Measurements from ENCODE around the gene SERPINB1. TPM values are rescaled to one million over a fixed set of nuclear protein-coding genes. Genes with fewer than 3 reads are reported as not detected.
A peak's percentile ranks its signal among the peaks of the same experiment; 100 is the strongest.
"Not testable (repeated sequence)": the region's sequence is repeated elsewhere in the genome, so short reads cannot be mapped to it uniquely, and the experiment has no call there.

The SERPINB1 gene
- total RNA-seq, result 10 to 100 TPM; 62.8 to 72.8 TPM

DNA sequence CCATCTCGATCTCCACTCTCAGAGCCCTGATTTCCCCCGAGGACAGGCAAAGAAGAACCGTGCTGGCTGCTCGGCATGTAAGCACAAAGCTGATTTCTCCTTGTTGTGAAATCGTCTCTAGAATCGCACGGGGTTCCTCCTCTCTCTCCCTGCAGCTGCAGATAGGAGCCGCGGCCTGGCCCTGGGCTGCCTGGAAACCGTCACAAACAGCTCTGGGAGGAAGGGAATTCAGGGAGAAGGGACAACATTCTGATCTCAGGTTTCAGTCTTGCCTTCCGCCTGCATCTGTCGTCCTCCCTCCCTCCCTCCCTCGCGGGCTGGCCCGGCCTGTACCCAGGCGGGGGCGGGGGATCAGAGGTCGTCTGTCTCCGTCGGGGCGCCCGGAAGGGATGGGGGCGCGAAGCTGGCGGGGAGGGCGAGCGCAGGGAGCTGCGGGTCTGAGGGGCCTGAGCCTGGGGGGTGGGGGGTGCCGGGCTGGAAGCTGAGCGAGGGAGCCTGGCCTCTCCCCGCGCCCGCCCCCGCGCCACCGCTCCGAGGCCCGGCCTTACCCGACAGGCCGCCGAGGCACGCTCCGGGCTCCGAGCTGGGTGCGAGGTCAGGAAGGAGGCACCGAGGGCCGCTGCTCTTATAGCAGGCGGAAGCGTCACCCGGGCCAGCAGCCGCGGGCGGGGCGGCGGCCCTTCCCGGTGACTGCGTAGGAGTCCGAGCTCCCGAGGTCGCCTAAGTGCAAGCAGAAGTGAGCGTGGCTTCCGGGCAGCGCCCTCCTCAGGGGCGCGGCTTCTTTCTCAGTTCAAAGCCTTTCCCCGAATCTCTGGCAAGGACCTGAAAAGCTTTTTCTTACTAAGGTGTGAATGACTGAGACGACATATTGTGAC lies at the start of gene SERPINB1:
Gene SERPINB1 (minus strand): TSS at position 600 of the 875 bp plus-strand sequence. CDS start 1,277 bp downstream, outside the sequence.
- ChIA-PET CTCF (interaction anchor here (0.7 to 3.1 kb wide), 16 partner anchors 9 to 160 kb away, joined by 3 to 12 read pairs (median 4); partner anchors contain the start of genes SERPINB9 and WRNIP1), POLR2A (interaction anchor here (0.9 to 1.8 kb wide), 6 partner anchors 23 to 148 kb away, joined by 3 to 11 read pairs (median 5); no protein-coding TSS in a partner anchor)
- H3K4me3 Mint-ChIP-seq, result peak within 1 kb of the TSS; percentile 86
- peaks cover 38% of the 10 kb centered on the region for H3K36me3 Mint-ChIP-seq (ENCODE audit: low read depth)
- peaks cover 68% of the 10 kb centered on the region for H3K4me1 Mint-ChIP-seq
- DNase-seq, result peak; percentile 77
- H3K9me3 Mint-ChIP-seq, result no peaks in the 10 kb centered on the region
- H3K27ac Mint-ChIP-seq, result peak within 1 kb of the TSS; percentile 91
- no peaks in the 10 kb centered on the region for H3K27me3 Mint-ChIP-seq

GRCh38 chr6:2890976-2891767 lies 49.5 kb upstream of the SERPINB1 start:
- Mint-ChIP-seq H3K4me3 (peak overlapping the region; percentile 69), H3K4me1 (peaks cover 59% of the 10 kb centered on the region), H3K9me3 (no peaks in the 10 kb centered on the region), H3K36me3 (ENCODE audit: low read depth) (peaks cover 78% of the 10 kb centered on the region), H3K27ac (peak overlapping the region; percentile 61), H3K27me3 (no peaks in the 10 kb centered on the region)
- ChIA-PET POLR2A (interaction anchor here (0.6 to 1.1 kb wide), 2 partner anchors 9 to 22 kb away, joined by 3 to 4 read pairs; no protein-coding TSS in a partner anchor), CTCF (interaction anchor here (0.7 to 1.5 kb wide), 4 partner anchors 9 to 14 kb away, joined by 3 to 8 read pairs (median 5); no protein-coding TSS in a partner anchor)
- no peak for DNase-seq

GRCh38 chr6:2885967-2886735 lies 44.5 kb upstream of the SERPINB1 start:
- Mint-ChIP-seq H3K36me3 (ENCODE audit: low read depth) (peaks cover 73% of the 10 kb centered on the region), H3K9me3 (peaks cover 6% of the 10 kb centered on the region), H3K27ac (peak overlapping the region; percentile 27), H3K4me3 (no peak overlapping the region), H3K4me1 (peaks cover 51% of the 10 kb centered on the region), H3K27me3 (no peaks in the 10 kb centered on the region)
- DNase-seq, result no peak
- CTCF ChIA-PET, result no interaction called here
- POLR2A ChIA-PET, result no interaction called here

- H3K4me3 Mint-ChIP-seq, result no peak overlapping the region
- no peaks in the 10 kb centered on the region for H3K27me3 Mint-ChIP-seq
- H3K9me3 Mint-ChIP-seq, result peaks cover 10% of the 10 kb centered on the region
- peaks cover 70% of the 10 kb centered on the region for H3K36me3 Mint-ChIP-seq (ENCODE audit: low read depth)
- POLR2A ChIA-PET, result no interaction called here
- DNase-seq, result no peak
- H3K27ac Mint-ChIP-seq, result no peak overlapping the region
- H3K4me1 Mint-ChIP-seq, result peaks cover 52% of the 10 kb centered on the region
- CTCF ChIA-PET, result no interaction called here
Observed at GRCh38 chr6:2884804-2885203, 43.1 kb upstream of the SERPINB1 start.

DNA sequence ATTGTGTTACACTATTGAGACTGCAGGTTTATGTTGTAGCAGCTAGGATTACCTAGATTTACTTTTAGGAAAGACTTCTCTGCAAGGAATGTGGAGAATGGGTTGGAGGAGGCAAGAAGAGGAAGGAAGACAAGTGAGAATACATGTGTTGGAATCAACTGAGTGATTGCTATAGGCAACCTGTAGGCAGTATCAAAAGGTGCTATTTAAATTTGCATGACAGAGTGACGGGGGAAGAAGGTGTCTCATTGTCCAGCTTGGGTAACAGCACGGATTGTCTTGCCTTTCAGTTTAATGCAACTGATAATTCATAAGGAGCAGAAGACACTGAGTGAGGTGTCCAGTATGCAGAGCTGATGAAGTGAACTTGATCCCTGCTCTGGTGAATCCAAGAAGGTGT lies 42.0 kb upstream of the SERPINB1 start:
- Mint-ChIP-seq H3K4me1 (peaks cover 60% of the 10 kb centered on the region), H3K9me3 (peaks cover 11% of the 10 kb centered on the region), H3K36me3 (ENCODE audit: low read depth) (peaks cover 68% of the 10 kb centered on the region), H3K27me3 (no peaks in the 10 kb centered on the region), H3K4me3 (no peak overlapping the region), H3K27ac (peak overlapping the region; percentile 51)
- no peak for DNase-seq
- ChIA-PET POLR2A (no interaction called here), CTCF (interaction anchor here (0.8 kb wide), 1 partner anchor 13 kb away, joined by 3 read pairs; no protein-coding TSS in a partner anchor)

- Mint-ChIP-seq H3K36me3 (ENCODE audit: low read depth) (peaks cover 66% of the 10 kb centered on the region), H3K4me1 (peaks cover 78% of the 10 kb centered on the region), H3K4me3 (peak overlapping the region; percentile 72), H3K9me3 (peaks cover 13% of the 10 kb centered on the region), H3K27ac (peak overlapping the region; percentile 84), H3K27me3 (no peaks in the 10 kb centered on the region)
- ChIA-PET POLR2A (no interaction called here), CTCF (interaction anchor here (0.8 to 2.6 kb wide), 5 partner anchors 10 to 41 kb away, joined by 3 to 8 read pairs (median 5); no protein-coding TSS in a partner anchor)
- no peak for DNase-seq
Observed at GRCh38 chr6:2881423-2881822, 39.8 kb upstream of the SERPINB1 start.

DNA sequence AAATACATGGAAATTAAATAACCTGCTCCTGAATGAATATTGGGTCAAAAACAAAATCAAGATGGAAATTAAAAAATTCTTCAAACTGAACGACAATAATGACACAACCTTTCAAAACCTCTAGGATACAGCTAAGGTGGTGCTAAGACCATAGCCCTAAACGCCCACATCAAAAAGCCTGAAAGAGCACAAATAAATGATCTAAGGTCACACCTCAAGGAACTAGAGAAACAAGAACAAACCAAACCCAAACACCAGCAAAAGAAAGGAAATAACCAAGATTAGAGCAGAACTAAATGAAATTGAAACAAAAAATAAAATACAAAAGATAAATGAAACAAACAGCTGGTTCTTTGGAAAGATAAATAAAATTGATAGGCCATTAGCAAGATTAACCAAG lies 38.5 kb upstream of the SERPINB1 start:
- H3K27me3 Mint-ChIP-seq, POLR2A ChIA-PET: not testable (repeated sequence)
- Mint-ChIP-seq H3K4me3 (peak overlapping the region; percentile 72), H3K9me3 (peaks cover 13% of the 10 kb centered on the region), H3K27ac (peak overlapping the region; percentile 84), H3K4me1 (peaks cover 74% of the 10 kb centered on the region), H3K36me3 (ENCODE audit: low read depth) (peaks cover 55% of the 10 kb centered on the region)
- CTCF ChIA-PET, result interaction anchor here (1.2 to 2.6 kb wide), 6 partner anchors 8 to 40 kb away, joined by 3 to 8 read pairs (median 4); no protein-coding TSS in a partner anchor
- peak; percentile 64 for DNase-seq

DNA sequence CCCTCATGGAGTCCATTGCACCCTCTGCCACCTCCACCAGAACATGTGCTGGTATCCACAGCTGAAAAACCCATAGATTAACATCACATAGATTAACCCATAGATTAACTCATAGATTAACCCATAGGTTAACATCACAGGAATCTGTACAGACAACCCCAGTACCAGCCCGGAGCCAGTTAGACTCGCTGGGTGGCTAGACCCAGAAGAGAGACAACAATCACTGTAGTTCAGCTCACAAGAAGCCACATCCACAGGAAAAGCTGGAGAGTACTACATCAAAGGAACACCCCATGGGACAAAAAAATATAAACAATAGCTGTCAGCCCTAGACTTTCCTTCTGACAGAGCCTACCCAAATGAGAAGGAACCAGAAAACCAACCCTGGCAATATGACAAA lies 36.3 kb upstream of the SERPINB1 start:
- no peaks in the 10 kb centered on the region for H3K27me3 Mint-ChIP-seq
- H3K9me3 Mint-ChIP-seq, result peaks cover 14% of the 10 kb centered on the region
- H3K4me3 Mint-ChIP-seq, result peak overlapping the region; percentile 48
- H3K27ac Mint-ChIP-seq, result peak overlapping the region; percentile 87
- H3K36me3 Mint-ChIP-seq (ENCODE audit: low read depth), result peaks cover 50% of the 10 kb centered on the region
- peak; percentile 60 for DNase-seq
- ChIA-PET CTCF (interaction anchor here (1.3 to 2.9 kb wide), 7 partner anchors 10 to 87 kb away, joined by 3 to 17 read pairs (median 6); partner anchors contain the start of gene SERPINB1), POLR2A (interaction anchor here (1.6 kb wide), 1 partner anchor 9 kb away, joined by 4 read pairs; no protein-coding TSS in a partner anchor)
- peaks cover 85% of the 10 kb centered on the region for H3K4me1 Mint-ChIP-seq

DNA sequence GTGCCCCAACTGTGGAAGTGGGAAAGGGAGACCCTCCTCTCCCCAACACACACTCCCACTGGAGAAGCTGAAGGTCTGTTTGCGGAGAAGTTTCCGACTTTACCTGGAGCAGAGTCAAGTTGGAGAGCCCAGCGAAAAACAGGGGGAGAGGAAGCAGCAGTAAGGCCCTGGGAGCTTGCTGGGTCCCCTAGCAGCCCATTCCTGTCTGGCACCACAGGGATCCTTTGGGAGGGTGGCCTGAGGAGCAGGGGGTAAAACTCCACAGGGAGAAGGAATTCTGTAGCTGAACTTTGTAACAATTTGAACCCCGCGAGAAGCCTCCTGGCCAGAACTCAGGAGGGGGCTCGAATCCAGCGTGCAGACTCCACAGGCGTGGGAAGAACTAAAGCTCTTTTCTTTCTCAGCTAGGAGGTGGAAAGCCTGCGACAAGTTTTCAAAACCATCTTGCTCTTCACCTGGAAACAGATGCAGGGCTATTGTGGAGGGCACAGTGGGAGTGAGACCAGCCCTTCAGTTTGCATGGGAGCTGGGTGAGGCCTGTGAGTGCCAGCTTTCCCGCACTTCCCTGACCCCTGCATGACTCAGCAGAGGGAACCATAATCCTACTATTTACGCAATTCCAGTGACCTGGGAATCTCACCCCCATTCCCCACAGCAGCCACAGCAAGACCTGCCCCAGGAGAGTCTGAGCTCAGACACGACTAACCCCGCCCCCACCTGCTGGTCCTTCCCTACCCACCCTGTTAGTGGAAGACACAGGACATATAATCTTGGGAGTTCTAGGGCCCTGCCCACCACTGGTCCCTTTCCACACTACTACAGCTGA lies 35.6 kb upstream of the SERPINB1 start:
- H3K4me1 Mint-ChIP-seq, result peaks cover 85% of the 10 kb centered on the region
- H3K9me3 Mint-ChIP-seq, result peaks cover 18% of the 10 kb centered on the region
- H3K4me3 Mint-ChIP-seq, result peak overlapping the region; percentile 75
- ChIA-PET POLR2A (interaction anchor here (1.6 kb wide), 1 partner anchor 8 kb away, joined by 4 read pairs; no protein-coding TSS in a partner anchor), CTCF (interaction anchor here (0.9 to 2.9 kb wide), 10 partner anchors 9 to 86 kb away, joined by 3 to 17 read pairs (median 6); partner anchors contain the start of gene SERPINB1)
- no peak for DNase-seq
- peaks cover 50% of the 10 kb centered on the region for H3K36me3 Mint-ChIP-seq (ENCODE audit: low read depth)
- H3K27ac Mint-ChIP-seq, result peak overlapping the region; percentile 96
- H3K27me3 Mint-ChIP-seq, result no peaks in the 10 kb centered on the region

DNA sequence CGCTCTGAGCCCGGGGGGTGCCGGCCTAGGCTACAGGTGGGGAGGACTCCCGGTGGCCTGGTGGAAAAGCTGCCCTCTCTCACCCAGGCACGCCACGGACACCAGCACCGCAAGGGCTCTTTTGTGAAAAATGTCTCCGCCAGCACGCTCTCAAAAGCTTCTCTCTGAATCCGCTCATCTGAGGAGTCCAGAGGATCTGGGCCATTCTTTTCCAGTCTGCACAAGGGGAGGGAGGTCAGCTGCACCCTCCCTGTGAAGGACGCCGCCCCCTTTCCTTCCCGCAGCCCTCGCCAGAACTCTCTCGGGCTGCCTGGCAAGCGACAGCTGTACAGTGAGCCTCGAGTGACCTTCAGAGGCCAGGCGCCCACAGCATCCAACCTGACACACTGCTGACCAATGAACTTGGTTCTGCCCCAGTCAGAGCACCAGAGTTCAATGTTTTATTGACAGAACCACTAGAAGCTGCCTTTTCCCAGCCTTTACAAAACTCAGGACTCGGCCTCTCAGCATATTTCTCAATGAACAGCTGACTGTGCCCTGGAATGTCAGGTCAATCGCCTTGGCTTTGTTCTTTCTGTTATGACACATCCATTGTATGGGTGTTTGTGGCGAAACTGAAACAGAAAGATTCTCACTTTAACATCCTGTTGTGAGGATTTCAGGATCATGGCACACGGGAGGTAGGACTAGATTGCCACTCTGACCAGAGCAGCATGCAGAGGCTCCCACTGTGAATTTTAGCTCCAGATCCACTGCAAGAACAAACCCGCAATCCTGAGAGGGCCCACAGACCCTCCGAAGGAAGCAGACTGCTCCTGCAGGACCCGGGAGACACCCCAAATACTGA lies 34.8 kb upstream of the SERPINB1 start:
- Mint-ChIP-seq H3K27ac (peak overlapping the region; percentile 96), H3K36me3 (ENCODE audit: low read depth) (peaks cover 46% of the 10 kb centered on the region), H3K4me3 (peak overlapping the region; percentile 75), H3K9me3 (peaks cover 14% of the 10 kb centered on the region), H3K27me3 (no peaks in the 10 kb centered on the region), H3K4me1 (peaks cover 77% of the 10 kb centered on the region)
- ChIA-PET CTCF (interaction anchor here (0.9 to 2.9 kb wide), 9 partner anchors 8 to 85 kb away, joined by 3 to 17 read pairs (median 5); no protein-coding TSS in a partner anchor), POLR2A (no interaction called here)
- no peak for DNase-seq

All from activated CD4-positive, alpha-beta T cell treated with anti-CD3 and anti-CD28 coated beads, Interleukin-2, amount 10 ng/mL, durations not matched to agents 7 days and 5 days (primary cell).